DMS153 treated with DMSO at 0.1 percent for 48 hours (cell line): Measurements from ENCODE around the gene TEAD4.

Experiments used
- DNase-seq: peaks from one replicate; lab custom pipeline; 2025; ENCODE audit not compliant: unreplicated experiment; lab: John Stamatoyannopoulos, UW

TEAD4 gene

DNA sequence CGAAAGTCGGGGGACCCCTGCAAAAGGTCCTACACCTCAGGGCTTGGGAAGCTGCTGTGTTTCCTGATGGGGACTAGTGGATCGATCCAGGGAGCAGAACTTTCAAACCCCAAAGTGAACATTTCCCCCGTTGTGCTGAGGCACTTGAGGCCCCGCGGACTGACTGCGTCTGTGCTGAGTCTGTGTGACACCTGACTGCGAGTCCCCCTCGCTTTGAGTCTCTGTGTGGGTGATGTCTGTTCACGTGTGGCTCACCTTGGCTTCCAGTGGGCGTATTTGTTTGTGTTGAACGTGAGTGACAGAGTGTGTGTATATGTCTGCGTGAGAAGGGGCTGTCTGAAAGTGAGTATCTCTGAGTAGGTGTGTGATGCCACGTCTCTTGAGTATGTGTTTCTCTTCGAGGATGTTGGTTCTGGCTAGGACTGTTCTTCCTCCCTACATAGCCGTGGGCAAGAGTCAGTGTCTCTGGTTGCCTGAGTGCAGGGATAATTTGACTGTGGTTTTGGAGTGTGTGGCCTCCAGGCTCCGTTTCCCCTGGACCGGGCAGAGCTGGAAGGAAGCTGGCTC, 1.3 kb downstream of the TEAD4 start:
- no peak for DNase-seq

DNA sequence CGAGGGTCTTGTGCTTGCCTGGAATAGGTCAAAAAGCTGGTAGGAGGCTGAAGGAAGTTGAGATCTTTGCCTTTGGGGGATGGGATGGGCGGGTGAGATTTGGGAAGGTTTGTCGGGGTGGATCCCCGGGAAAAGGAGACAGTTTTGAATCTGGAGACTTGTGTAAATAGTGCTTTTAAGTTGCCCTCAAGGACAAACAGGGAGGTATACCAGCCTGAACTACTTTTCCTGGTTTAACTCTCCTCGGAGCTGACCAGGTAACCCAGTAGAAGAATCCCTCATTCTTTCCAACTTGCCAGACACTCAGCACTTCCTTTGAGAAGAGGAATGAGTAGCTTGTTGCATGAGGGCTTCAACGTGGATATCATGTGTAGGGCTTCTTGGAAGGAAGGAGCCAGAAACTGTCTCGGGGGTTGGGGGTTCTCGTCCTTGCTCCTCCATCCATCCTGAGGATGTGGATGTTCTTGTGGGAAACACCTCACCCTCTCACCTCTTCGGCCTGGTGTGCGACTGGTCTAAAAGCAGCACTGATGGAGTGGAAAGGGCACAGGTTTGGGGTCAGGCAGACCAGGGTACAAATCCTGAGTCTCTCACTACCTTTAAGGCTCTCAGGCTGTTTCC, 1.9 kb downstream of the TEAD4 start:
- no peak for DNase-seq

DNA sequence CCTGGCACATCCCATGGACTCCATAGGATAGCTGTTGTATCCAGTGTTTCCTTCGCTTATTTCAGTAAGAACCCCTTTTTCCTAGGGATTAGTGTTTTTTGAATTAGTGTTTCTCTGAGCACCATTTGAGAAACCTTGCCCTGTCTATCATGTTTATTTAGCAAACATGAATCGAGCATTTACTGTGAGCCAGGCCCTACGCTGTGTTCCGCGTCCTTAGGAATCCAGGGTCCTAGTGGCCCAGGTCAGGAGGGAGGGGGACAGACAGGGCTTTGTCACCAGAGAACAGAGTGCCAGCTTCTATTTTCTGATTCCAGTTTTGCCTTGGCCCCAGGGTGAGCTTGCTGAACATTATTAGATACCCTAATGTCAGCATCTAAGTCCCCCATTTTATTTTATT, 2.5 kb downstream of the TEAD4 start:
- DNase-seq: no peak

DNA sequence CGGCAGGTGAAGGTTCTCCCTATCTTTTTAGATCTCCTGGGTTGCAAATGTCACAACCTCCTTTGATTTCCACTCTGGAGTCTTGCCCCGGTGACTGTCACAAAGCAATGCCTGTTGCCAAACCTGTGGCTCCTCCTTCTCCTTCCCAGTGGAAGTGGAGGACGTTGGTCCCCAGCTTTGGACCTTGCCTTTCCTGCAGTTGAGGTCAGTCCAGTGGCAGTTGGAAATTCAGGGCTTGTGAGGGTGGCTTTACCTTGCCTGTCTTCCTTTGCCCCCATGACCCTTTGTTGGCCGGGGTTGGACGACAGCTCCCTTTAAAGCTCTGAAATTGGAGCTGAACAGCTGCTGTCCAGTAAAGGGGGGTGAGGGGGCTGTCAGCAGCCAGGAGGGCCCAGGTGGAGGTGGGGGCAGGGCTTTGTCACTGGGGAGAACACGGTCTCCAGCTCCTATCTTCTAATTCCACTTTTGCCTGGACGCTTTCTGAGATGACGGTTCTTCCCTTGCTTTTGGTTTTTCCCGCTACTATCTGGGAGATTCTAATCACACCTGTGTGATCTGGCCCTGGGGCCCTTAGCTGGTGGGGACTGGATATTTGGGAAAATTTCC, 4.1 kb downstream of the TEAD4 start:
- no peak for DNase-seq

DNA sequence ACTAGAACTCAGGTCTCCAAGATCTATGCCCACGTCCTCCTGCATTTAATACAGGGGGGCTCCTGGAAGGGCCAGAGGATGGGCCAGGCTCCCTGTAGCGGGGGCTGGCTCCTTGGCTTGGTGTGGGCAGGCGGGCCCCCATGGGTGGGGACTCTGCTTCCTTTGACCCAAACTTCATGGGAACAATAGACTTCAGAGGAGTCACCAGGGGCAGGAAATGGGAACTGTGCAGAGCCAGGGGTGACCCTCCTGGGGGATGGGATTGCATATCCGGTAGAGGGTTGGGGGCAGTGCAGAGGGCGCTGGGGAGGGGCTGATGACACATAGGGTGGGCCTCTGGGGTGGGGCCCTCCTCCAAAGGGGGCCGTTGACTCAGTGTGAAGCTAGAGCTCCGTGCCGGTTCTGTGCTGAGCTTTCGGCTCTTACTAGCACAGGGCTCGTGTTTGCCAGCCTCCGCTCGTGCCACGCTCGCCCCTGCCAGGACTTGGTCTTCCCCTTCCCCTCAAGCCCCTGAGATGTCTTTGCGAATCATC, 4.6 kb downstream of the TEAD4 start:
- DNase-seq: no peak

DNA sequence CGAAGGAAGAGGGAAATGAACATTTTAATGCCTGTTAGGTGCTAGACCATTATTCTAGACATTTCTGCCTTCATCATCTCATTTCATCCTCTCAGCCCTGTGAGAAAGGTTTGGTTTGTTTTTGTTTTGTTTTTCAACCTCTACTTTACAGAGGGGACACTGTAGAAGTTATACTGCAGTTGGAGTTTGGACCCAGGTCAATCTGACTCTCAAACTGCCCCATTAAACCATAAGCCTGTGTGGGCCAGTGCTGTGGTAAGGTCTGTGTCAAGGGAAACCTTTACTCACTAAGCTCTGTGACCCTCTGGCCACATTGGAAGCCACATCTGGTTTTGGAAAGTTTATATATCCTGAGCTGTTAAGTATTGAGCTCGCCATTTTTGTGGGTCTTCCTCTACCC, 8.5 kb downstream of the TEAD4 start:
- no peak for DNase-seq

DNA sequence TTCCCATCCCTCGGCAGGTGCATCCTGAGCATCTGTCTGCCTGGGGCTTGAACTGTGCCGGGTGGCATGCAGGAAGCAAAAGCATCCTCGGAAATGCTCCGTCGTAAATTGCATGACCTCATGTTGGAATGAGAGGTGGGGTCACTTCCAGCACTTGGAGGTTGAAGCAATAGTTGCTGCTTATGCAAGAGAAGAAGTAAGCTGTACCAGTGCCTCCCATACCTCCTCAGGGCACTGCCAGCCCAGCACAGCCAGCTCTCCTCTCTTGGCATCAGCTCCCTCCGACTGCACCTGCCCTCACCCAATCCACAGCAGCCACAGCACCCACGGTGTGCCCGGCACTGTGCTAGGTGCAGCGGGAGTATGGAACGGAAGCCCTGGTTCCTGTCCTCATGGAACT, 11.5 kb downstream of the TEAD4 start:
- no peak for DNase-seq

DNA sequence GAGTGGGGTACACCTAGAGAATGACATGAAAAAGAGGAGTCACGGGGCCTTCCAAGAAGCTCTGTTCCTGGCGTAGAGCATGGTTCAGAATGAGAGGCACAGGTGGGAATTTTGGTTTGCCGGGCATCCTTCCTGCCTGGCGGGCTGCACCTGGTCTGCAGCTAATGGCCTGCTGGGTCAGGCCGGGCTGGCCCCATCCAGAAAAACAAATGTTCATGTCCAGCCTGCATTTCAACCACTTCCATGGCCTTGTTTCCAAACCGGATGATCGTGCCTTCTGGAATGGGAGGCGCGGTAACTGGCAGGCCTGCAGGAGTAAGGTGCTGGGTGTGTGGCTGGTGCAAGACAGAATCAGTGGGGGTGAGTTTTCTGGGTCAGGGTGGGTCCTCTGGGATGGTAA, 14.4 kb downstream of the TEAD4 start:
- no peak for DNase-seq

DNA sequence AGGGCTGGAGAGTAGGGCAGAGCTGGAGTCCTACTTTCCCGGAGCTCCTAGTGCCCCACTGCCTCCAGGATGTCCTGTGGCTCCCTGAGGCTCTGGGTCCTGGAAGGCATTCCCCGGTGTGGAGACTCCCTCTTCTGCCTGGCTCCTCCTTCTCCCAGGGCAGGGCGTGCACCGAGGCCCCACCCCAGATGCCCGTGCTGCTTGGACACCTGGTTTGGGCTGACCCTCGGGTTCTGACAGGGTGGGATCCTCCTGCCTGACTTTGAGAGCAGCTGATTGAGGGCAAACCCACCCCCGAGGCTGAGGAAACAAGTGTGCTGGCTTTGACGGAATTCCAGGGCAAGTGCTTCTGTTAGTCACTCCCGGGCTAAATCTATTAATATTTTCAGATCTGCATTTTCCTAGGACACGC, 15.4 kb downstream of the TEAD4 start:
- DNase-seq: no peak

DNA sequence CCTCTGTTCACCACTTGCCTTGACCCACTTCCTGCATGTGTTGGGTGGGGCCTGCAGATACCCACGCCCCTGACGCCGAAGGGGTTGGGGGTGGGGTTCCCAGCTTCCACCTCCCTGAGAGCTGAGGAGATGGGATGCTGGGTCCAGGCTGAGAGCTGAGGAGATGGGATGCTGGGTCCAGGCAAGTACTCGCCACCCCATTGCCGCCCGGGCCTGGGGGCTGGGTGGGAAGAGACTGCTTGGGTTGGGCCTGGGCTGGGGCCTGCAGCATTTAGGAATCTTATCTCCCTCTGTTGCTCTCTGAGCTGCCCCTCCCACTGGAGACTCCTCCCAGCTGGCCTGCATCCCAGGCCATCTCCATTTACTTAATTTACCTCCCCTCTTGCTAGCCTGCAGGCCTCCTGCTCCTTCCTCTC, 17.4 kb downstream of the TEAD4 start:
- no peak for DNase-seq

DNA sequence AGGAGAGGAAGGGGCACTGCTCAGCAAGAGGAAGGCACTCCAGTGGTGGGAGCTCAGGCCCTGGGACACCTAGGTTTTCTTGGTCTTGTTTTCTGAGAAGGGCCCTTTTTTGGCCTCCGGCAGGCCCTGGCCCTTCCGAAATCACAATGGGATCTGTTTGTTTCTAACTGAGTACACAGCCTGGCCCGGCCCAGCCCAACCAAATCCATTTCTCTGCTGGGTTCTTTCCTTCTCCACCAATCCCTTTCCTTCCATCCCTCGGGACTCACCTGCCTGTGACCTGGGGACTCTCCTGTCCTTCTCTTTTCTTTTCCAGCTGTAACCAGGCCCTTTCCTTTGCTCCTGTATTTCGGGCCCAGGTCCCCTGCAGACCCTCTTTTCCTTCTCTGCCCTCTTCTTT, 18.6 kb downstream of the TEAD4 start:
- no peak for DNase-seq

DNA sequence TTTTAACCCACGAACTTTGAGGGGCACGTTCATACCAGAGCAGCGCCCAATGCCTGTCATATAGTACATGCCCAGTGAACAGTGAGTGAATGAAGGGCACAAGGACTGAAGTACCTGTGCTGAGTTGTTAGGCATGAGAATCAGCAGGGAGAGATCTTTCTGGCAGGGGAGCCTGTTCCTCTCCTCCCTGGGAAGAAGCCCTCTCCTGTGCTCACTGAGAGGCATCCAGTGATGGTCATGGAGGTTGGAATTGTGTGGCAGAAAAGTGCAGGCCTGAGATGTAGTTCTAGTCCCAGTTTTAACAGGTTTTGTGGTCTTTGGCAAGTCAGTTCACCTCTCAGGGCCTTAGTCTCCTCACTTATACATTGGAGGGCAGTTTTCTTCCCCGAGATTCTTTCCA, 20.6 kb downstream of the TEAD4 start:
- DNase-seq: no peak

DNA sequence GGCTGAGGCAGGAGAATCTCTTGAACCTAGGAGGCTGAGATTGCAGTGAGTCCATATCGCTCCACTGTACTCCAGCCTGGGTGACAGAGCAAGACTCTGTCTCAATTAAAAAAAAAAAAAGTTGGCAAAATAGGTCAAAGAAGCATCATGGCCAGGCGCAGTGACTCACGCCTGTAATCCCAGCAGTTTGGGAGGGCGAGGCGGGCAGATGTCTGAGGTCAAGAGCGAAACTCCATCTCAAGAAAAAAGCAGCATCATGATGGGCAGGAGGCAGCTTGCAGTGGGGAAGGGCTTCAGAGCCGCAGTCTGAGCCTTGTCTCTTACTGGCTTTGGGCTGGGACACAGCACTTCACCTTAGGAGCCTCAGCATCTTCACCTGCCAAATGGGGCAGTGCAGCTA, 21.4 kb downstream of the TEAD4 start:
- no peak for DNase-seq

DNA sequence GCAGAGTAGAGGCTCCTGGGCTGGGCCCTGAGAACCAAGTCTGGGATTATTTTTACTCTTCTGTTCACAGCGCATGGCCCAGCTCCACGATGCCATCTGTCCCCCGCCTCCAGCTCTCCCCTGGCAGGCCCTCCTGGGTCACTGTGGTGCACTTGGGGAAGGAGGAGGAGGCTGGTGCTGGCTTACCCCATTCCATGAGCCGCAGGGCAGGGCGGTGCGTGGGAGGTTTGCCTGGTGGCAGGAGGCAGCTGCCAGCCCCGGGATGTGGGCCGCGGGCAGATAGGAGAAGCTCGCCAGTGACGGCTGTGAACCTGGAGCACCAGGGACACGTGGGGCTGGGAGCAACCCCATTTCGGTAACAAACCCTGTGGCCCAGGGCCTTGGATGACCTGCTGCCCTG, 23.2 kb downstream of the TEAD4 start:
- DNase-seq: no peak

DNA sequence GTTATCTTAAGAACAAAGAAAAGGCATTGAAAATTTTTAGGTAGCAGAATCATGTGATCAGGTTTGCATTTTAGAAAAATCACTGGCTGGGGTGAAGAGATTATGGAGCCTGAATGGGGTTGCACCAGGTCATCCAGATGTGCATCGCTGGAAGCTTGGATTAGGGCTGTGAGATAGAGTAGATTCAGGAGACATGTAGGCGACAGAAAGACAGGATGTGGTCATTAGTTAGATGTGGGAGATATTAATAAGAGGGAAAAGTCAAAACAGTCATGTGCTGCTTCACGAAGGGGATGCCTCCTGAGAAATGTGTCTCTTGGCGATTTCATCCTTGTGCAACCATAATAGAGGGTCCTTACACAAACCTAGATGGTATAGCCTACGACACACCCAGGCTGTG, 25.1 kb downstream of the TEAD4 start:
- no peak for DNase-seq

DNA sequence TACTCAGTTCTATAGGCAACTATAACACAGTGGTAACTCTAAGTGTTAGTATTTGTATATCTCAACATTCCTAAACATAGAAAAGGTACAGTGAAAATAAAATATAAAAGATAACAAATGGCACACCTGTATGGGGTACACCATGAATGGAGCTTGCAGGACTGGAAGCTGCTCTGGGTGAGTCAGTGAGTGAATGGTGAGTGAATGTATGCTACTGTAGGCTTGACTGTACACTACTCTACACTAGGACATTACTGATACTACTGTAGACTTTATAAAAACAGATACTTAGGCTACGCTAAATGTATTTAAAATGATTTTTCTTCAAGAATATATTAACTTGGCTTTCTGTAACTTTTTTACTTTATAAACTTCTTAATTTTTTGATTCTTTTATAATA, 25.5 kb downstream of the TEAD4 start:
- no peak for DNase-seq

DNA sequence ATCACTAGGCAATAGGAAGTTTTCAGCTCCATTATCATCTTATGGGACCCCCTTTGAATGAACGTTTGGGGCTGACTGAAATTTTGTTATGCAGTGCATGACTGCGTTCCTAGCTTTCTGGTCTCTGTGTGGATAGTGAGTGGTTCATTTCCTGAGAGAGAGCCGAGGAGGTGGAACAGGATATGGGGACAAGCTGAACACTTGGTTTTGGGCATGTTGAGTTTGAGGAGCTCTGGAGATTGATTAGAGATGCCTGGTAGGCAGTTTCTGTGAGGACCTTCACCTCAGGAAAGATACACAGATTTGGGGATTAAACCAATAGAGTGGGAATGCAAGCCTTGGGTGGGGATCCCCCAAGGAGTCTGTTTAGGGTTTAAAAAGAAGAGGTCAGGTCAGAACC, 27.7 kb downstream of the TEAD4 start:
- DNase-seq: no peak

DNA sequence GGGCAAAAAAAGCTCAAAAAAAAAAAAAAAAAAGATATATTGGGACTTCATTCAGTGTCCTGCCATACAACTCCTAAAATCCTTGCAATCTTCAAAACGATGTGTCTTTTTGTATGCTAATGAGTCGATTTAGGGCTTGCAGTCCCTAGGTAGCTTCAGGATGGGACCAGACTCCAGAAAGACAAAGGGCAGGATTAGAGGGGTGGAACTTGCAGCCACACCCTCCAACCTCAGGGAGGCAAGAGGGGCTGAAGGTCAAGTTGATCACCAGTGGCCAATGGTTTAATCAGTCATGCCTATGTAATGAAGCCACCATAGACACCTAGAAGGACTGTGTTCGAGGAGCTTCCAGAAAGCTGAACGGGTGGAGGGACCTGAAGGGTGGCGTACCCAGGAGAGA, 29.3 kb downstream of the TEAD4 start:
- no peak for DNase-seq

DNA sequence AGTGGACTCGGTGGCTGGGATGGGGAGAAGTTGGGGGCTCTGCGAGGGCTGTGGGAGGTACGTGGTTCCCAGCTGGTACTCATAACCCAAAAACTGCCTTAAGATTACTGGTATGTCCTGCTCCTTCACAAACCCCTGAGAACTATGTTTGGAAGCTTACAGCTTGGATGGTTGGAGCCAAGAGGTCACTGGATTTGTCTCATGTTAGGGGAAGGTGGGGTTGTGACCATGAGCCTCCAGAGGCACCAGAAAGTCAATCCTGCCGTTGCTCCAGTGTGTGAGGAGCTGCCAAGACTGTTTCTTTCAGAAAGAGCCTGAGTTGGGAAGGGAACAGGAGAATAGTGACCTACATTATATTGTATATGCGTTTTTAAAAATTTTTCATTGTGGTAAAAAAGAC, 33.5 kb downstream of the TEAD4 start:
- no peak for DNase-seq

DNA sequence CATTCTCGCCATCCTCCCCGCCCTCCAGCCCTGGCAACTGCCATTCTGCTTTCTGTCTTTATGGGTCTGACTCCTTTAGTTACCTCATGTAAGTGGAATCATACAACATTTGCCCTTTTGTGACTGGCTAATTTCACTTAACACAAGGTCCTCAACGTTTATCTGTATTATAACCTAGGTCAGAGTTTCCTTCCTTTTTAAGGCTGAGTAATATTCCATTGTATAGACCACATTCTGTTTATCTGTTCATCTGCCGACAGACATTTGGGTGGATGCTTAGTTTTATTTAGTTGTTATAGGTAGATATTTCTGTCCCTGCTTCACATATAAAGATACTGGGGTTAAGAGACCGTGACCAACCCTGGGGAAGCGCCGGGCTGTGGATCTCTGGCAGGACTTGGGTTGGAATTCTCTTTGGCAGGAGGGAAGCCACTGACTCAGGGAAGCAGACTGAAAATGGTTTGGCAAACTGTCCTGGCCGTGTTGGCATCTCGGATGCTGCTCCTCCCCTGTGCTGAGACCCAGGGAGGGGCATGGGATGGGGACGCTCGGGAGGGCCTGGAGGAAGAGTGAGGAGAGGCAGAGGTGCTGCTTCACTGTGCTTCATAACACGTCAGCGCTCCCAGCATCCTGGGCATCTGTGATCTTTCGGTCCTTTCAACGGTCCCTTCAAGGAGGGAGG, 38.9 kb downstream of the TEAD4 start:
- no peak for DNase-seq

DNA sequence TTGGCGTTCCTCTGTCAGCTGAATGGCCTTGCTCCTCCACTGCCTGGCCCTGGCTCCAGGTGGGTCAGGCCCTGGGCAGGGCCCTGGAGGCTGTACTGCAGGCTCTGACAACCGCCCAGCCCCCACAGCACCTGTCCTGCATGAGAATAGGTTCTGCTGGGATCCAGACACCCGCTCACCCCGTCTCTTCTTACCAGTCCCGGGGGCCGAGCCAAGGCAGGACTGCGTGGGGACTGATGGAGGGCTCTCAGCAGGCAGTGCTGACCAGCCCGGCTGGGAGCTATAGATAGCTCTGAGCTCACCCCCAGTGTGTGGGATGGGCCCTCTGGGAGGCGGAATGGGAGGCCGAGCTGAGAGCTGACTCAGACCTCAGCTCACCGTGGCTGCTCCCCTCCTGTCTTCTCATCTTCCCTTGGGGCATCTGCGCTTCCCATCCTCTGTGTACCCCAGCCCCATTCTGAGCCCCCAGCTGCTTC, 39.6 kb downstream of the TEAD4 start:
- DNase-seq: no peak

DNA sequence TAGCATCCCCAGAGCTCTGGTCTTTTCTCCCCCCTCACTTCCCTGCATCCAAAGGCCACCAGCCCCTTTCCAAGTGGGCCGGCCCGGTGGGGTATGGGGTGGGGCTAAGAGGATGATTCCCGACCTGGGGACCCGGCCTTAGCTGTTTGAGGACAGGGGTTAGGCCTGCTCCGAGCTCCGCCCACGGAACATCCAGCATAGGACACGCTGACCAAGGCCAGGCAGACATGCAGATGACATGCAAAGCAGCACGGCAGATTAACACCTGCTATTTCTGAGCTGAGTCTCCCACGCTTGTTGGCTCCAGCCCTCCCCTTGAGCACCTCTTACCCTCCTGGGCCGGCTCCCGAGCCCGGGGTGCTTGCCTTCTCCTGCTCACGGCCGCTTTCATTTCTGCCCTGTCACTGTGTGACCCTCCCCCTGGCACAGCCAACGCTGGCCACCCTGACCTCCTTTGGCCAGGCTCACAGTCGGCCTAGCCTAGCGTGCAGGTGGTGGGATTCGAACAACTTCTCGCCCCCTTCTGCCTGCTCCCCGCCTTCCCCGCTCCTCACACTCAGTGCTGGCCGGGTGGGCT, 40.2 kb downstream of the TEAD4 start:
- no peak for DNase-seq
